ENCODE measurements around the gene ANKIB1.
"Not testable (repeated sequence)": the region's sequence is repeated elsewhere in the genome, so short reads cannot be mapped to it uniquely, and the experiment has no call there.

ANKIB1 gene

GRCh38 chr7:92415225-92415624 is 169.5 kb downstream of the ANKIB1 start:
- DNase-seq: no peak

- no peak for DNase-seq
Observed at GRCh38 chr7:92417913-92418312, 172.1 kb downstream of the ANKIB1 start.

GRCh38 chr7:92421676-92422435 is 176.1 kb downstream of the ANKIB1 start:
- DNase-seq: no peak

- no peak for DNase-seq
Observed at GRCh38 chr7:92422926-92423325, 177.2 kb downstream of the ANKIB1 start.

GRCh38 chr7:92423710-92424131 is 177.9 kb downstream of the ANKIB1 start:
- no peak for DNase-seq

GRCh38 chr7:92425311-92425947 is 179.7 kb downstream of the ANKIB1 start:
- no peak for DNase-seq

- no peak for DNase-seq
Observed at GRCh38 chr7:92427193-92427592, 181.4 kb downstream of the ANKIB1 start.

GRCh38 chr7:92432299-92432946 is 186.6 kb downstream of the ANKIB1 start:
- no peak for DNase-seq

GRCh38 chr7:92433019-92433418 is 187.2 kb downstream of the ANKIB1 start:
- DNase-seq: no peak

GRCh38 chr7:92435542-92435941 is 189.8 kb downstream of the ANKIB1 start:
- DNase-seq: no peak

- no peak for DNase-seq
Observed at GRCh38 chr7:92436612-92437445, 191.1 kb downstream of the ANKIB1 start.

GRCh38 chr7:92437956-92438491 is 192.2 kb downstream of the ANKIB1 start:
- DNase-seq: no peak

- DNase-seq: not testable (repeated sequence)
Observed at GRCh38 chr7:92442720-92443119, 196.9 kb downstream of the ANKIB1 start.

GRCh38 chr7:92446869-92447344 is 201.1 kb downstream of the ANKIB1 start:
- no peak for DNase-seq

GRCh38 chr7:92447345-92448204 is 201.8 kb downstream of the ANKIB1 start, which contains the start of gene GATAD1:
Gene GATAD1, plus strand, starts transcription at chr7:92447482. Its CDS starts 248 bp downstream, at chr7:92447730.
- DNase-seq: peak; percentile 70 to 74

GRCh38 chr7:92448205-92448747 is 202.5 kb downstream of the ANKIB1 start:
- peak; percentile 36 to 50 for DNase-seq

All from stimulated activated CD4-positive, alpha-beta T cell treated with anti-CD3 and anti-CD28 coated beads, Interleukin-4, amount 100 ng/mL, for 4 hours (primary cell).